GM12801 (cell line): ENCODE data around the gene VAX1.

Experiments
- CTCF ChIP-seq: IDR thresholded peaks from one replicate; pipeline ENCODE4 v1.5.1; 2011; ENCODE audit warnings: control low read depth; ENCODE audit not compliant: insufficient read length; ENCODE audit errors: extremely low read depth

Gene VAX1

DNA sequence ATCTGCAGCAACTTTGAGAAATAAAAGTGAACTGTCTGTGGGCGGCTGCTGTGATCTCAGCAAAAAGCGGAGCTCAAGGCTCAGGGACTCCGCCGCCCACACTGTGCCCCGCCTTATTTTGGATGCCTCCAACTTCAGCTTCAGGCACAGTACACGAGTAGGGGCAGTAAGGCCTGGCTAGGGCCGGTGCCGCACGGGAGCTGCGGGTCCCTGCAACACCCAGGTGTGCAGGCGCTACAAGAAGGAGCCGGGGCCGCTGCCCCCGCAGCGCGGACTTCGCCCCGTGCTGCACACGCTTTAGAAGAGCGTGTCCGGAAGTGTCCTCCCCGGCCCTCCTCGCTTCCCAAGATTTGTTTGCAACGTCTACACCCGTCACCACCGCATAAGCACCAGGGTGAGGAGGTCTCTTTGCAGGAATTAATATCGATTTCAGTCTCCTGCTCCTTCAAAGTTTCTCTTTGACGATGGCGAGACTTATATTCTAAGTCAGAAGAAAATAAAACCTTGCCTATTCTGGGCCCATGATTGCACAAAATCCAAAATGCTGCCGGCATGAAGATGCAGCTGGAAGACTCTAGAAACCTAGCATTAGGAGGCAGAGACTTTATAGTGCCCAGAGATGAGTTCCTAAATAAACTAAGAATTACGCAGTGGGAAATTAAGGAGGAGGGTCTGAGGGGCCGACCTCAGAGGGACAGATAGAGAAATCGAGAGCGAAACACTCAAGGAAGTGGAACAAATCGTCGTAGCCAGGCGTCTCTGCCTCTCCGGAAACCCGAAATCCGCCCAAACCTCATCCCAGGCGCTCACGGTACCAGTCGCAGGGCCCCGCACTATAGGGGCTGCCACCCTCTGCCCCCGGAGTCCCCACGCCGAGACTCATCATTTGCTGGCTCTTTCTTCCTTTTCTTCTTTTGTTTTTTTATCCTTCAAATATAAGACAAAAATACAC is 6.4 kb downstream of the VAX1 start:
- TF ChIP-seq CTCF = no peak

- TF ChIP-seq CTCF = no peak
These were observed 7.2 kb downstream of the VAX1 start for GRCh38 chr10:117130862-117131375.

- TF ChIP-seq CTCF = no peak
These were observed 7.7 kb downstream of the VAX1 start for GRCh38 chr10:117130346-117130745.

GRCh38 chr10:117126034-117126433 is 12.0 kb downstream of the VAX1 start:
- no peak for TF ChIP-seq CTCF

DNA sequence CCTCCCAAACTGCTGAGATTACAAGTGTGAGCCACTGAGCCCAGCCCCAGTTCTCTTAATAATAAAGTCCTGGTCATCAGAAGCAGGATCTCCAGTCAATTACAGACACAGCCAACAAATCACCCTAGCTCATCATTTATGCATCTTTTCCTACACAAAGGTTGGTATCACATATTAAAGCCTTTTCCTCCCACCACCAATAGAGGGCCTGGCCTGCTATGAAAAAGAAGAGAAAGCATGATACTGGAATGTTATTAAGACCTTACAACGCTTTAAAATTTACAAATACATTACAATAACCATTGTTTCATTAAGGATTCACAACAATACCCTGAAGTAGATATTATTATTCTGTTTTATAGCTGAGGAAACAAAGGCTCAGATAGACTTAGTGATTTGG is 25.9 kb downstream of the VAX1 start:
- TF ChIP-seq CTCF = no peak

GRCh38 chr10:117107238-117107637 is 30.8 kb downstream of the VAX1 start:
- TF ChIP-seq CTCF = no peak

DNA sequence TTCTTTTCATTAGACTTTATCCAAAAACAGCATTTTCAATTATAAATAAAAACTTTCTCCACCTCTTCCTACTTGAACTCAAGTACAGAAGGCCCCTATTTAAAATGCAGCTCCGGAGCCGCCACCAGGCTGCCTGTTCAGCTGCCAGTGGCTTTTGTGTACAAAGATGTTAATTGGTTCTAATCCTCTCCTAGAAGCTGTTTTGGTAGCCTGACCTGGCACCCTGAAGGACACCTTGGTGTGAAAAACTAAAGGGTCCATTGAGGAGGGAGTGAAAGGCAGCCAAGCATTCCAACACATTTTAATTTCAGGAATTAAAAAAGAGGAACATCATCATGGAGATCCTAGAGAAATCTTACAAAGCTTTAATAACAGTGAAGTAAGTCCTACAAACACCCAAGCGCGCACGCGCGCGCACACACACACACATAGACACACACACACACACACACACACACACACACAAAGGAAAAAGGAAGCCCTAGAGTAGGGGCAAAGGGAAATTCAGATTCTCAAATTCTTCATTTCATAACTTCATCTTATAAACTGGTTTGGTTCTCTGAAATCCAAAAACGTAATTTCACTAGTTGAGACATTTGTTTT is 41.4 kb downstream of the VAX1 start:
- TF ChIP-seq CTCF = no peak
